Trophoblast cell (in vitro differentiated cells and primary cell): ENCODE results near the gene SEMA3G.

ENCODE experiments used
- DNase-seq, 2 donors: peaks; one replicate each; pipeline ENCODE4 v3.0.0-alpha.2; 2016
- H2AFZ ChIP-seq: 2 replicates; pipeline ENCODE4 v1.6.1; 2013; ENCODE audit warnings: low read length, moderate library complexity, mild to moderate bottlenecking; ENCODE audit not compliant: insufficient read depth, poor library complexity
- H2AK5ac ChIP-seq: 2 replicates; pipeline ENCODE4 v1.6.1; 2013; ENCODE audit warnings: mild to moderate bottlenecking, low read length
- H2BK120ac ChIP-seq: 2 replicates; pipeline ENCODE4 v1.6.1; 2013; ENCODE audit warnings: low read length, mild to moderate bottlenecking, moderate library complexity; ENCODE audit not compliant: insufficient read depth, poor library complexity
- H2BK12ac ChIP-seq: 2 replicates; pipeline ENCODE4 v1.6.1; 2013; ENCODE audit warnings: mild to moderate bottlenecking, low read length, moderate library complexity
- H2BK5ac ChIP-seq: 2 replicates; pipeline ENCODE4 v1.6.1; 2013; ENCODE audit warnings: low read length, low read depth, moderate library complexity, mild to moderate bottlenecking; ENCODE audit not compliant: poor library complexity
- H3K14ac ChIP-seq: 2 replicates; pipeline ENCODE4 v1.6.1; 2013; ENCODE audit warnings: mild to moderate bottlenecking, low read length
- H3K18ac ChIP-seq: 2 replicates; pipeline ENCODE4 v1.6.1; 2013; ENCODE audit warnings: mild to moderate bottlenecking, low read length
- H3K23ac ChIP-seq: 2 replicates; pipeline ENCODE4 v1.6.1; 2013; ENCODE audit warnings: low read length
- H3K27ac ChIP-seq: 2 replicates; pipeline ENCODE4 v1.5.1; 2013; ENCODE audit warnings: low read depth, mild to moderate bottlenecking, inconsistent platforms, low read length, moderate library complexity
- H3K27me3 ChIP-seq: 2 replicates; pipeline ENCODE4 v1.6.1; 2013; ENCODE audit warnings: inconsistent platforms, mild to moderate bottlenecking, low read length, moderate library complexity; ENCODE audit not compliant: insufficient read depth
- H3K36me3 ChIP-seq, 2 experiments: 1 replicate in 1 of 2; 2 replicates in 1 of 2; pipeline ENCODE4 v1.6.1; 2013; ENCODE audit warnings: low read length in 2 of 2, mild to moderate bottlenecking in 2 of 2, moderate library complexity in 1 of 2; ENCODE audit not compliant: insufficient read depth in 2 of 2, control insufficient read depth in 1 of 2
- H3K4ac ChIP-seq: 2 replicates; pipeline ENCODE4 v1.6.1; 2013; ENCODE audit warnings: low read depth, mild to moderate bottlenecking, low read length, moderate library complexity
- H3K4me1 ChIP-seq, 2 experiments: 1 replicate in 1 of 2; 2 replicates in 1 of 2; pipeline ENCODE4 v1.6.1; 2013; ENCODE audit warnings: low read length in 2 of 2, mild to moderate bottlenecking in 2 of 2, moderate library complexity in 1 of 2; ENCODE audit not compliant: insufficient read depth in 2 of 2, control insufficient read depth in 1 of 2
- H3K4me2 ChIP-seq: 2 replicates; pipeline ENCODE4 v1.6.1; 2013; ENCODE audit warnings: inconsistent platforms, mild to moderate bottlenecking, low read length, moderate library complexity
- H3K4me3 ChIP-seq: 2 replicates; pipeline ENCODE4 v1.5.1; 2013; ENCODE audit warnings: mild to moderate bottlenecking, low read depth, low read length, inconsistent platforms
- H3K79me1 ChIP-seq: one replicate; pipeline ENCODE4 v1.6.1; 2013; ENCODE audit warnings: low read length
- H3K79me2 ChIP-seq: 2 replicates; pipeline ENCODE4 v1.6.1; 2013; ENCODE audit warnings: low read length, mild to moderate bottlenecking; ENCODE audit not compliant: control insufficient read depth, insufficient read depth, poor library complexity
- H3K9ac ChIP-seq: 2 replicates; pipeline ENCODE4 v1.6.1; 2013; ENCODE audit warnings: mild to moderate bottlenecking, low read length
- H3K9me3 ChIP-seq: 2 replicates; pipeline ENCODE4 v1.6.1; 2013; ENCODE audit warnings: low read depth, mild to moderate bottlenecking, control low read depth, inconsistent platforms, low read length; ENCODE audit not compliant: insufficient read depth
- H4K12ac ChIP-seq: 2 replicates; pipeline ENCODE4 v1.6.1; 2013; ENCODE audit warnings: low read depth, mild to moderate bottlenecking, low read length, moderate library complexity
- H4K8ac ChIP-seq: 2 replicates; pipeline ENCODE4 v1.6.1; 2013; ENCODE audit warnings: low read depth, mild to moderate bottlenecking, low read length, moderate library complexity
- H4K91ac ChIP-seq: one replicate; pipeline ENCODE4 v1.6.1; 2013; ENCODE audit warnings: low read depth, mild to moderate bottlenecking, low read length, moderate library complexity
- WGBS: extraction: QIAGEN DNeasy Blood & Tissue Kit; methylation state at CpG from one replicate; pipeline ENCODE4 v1.1.7; 2013; ENCODE audit warnings: missing lambda C conversion rate; ENCODE audit not compliant: insufficient read length, insufficient coverage; ENCODE audit errors: extremely low coverage; 5-methylcytosine and 5-hydroxymethylcytosine counted together

Gene SEMA3G

GRCh38 chr3:52406791-52407510 is 38.0 kb downstream of the SEMA3G start:
- Histone ChIP-seq H3K79me1 (peaks cover 10% of the 10 kb centered on the region), H3K4me1 (peaks cover 13 to 17% of the 10 kb centered on the region in 2 experiments), H4K91ac (no peak overlapping the region), H3K4me3 (no peak overlapping the region), H2AK5ac (no peak overlapping the region), H3K79me2 (peaks cover 9% of the 10 kb centered on the region), H3K4me2 (no peak overlapping the region), H3K4ac (no peak overlapping the region), H2AFZ (no peak overlapping the region), H3K9ac (no peak overlapping the region), H3K18ac (no peak overlapping the region), H3K27me3 (no peaks in the 10 kb centered on the region), H3K14ac (no peak overlapping the region), H3K23ac (no peak overlapping the region), H2BK12ac (no peak overlapping the region), H2BK5ac (no peak overlapping the region), H3K27ac (no peak overlapping the region), H3K9me3 (peaks cover 4% of the 10 kb centered on the region), H2BK120ac (no peak overlapping the region), H3K36me3 (peaks cover 59 to 62% of the 10 kb centered on the region in 2 experiments), H4K12ac (no peak overlapping the region), H4K8ac (no peak overlapping the region)
- WGBS: no CpG with 5 or more reads among the region's 20 CpGs
- DNase-seq: no peak

- Histone ChIP-seq H4K8ac (no peak overlapping the region), H3K9ac (no peak overlapping the region), H2BK120ac (no peak overlapping the region), H3K36me3 (peaks cover 66 to 69% of the 10 kb centered on the region in 2 experiments), H3K79me1 (peaks cover 10% of the 10 kb centered on the region), H4K12ac (no peak overlapping the region), H3K27ac (no peak overlapping the region), H3K4me3 (no peak overlapping the region), H3K4me1 (peaks cover 12 to 16% of the 10 kb centered on the region in 2 experiments), H2BK5ac (no peak overlapping the region), H2AK5ac (no peak overlapping the region), H3K18ac (no peak overlapping the region), H3K23ac (no peak overlapping the region), H3K79me2 (peaks cover 9% of the 10 kb centered on the region), H2AFZ (no peak overlapping the region), H3K9me3 (peaks cover 4% of the 10 kb centered on the region), H3K27me3 (no peaks in the 10 kb centered on the region), H4K91ac (no peak overlapping the region), H2BK12ac (no peak overlapping the region), H3K4ac (no peak overlapping the region), H3K4me2 (no peak overlapping the region), H3K14ac (no peak overlapping the region)
- WGBS: no CpG with 5 or more reads among the region's 11 CpGs
- DNase-seq: no peak
These were observed 38.7 kb downstream of the SEMA3G start for GRCh38 chr3:52406231-52406661.

GRCh38 chr3:52405601-52406110 is 39.2 kb downstream of the SEMA3G start:
- no peak overlapping the region for H2AK5ac ChIP-seq
- H3K9me3 ChIP-seq: peaks cover 4% of the 10 kb centered on the region
- no peak overlapping the region for H4K12ac ChIP-seq
- peaks cover 70 to 74% of the 10 kb centered on the region in 2 experiments for H3K36me3 ChIP-seq
- H3K9ac ChIP-seq: no peak overlapping the region
- H3K4me2 ChIP-seq: no peak overlapping the region
- H3K4me1 ChIP-seq: peaks cover 9 to 11% of the 10 kb centered on the region in 2 experiments
- no peak for DNase-seq
- peaks cover 9% of the 10 kb centered on the region for H3K79me1 ChIP-seq
- no peak overlapping the region for H2BK5ac ChIP-seq
- no CpG with 5 or more reads among the region's 4 CpGs for WGBS
- no peak overlapping the region for H2BK12ac ChIP-seq
- no peak overlapping the region for H2BK120ac ChIP-seq
- no peak overlapping the region for H3K18ac ChIP-seq
- H3K4ac ChIP-seq: no peak overlapping the region
- peaks cover 9% of the 10 kb centered on the region for H3K79me2 ChIP-seq
- no peak overlapping the region for H2AFZ ChIP-seq
- H3K27me3 ChIP-seq: no peaks in the 10 kb centered on the region
- no peak overlapping the region for H3K14ac ChIP-seq
- no peak overlapping the region for H4K8ac ChIP-seq
- no peak overlapping the region for H3K4me3 ChIP-seq
- no peak overlapping the region for H3K23ac ChIP-seq
- H4K91ac ChIP-seq: no peak overlapping the region
- no peak overlapping the region for H3K27ac ChIP-seq

- no peak overlapping the region for H2BK12ac ChIP-seq
- H3K18ac ChIP-seq: no peak overlapping the region
These were observed 39.8 kb downstream of the SEMA3G start for GRCh38 chr3:52405066-52405465.

More at GRCh38 chr3:52405066-52405465, 39.8 kb downstream of the SEMA3G start:
- Histone ChIP-seq H2AK5ac (no peak overlapping the region), H3K4ac (no peak overlapping the region), H2BK5ac (no peak overlapping the region), H4K12ac (no peak overlapping the region), H4K8ac (no peak overlapping the region), H3K9ac (no peak overlapping the region), H3K4me1 (peaks cover 9 to 11% of the 10 kb centered on the region in 2 experiments), H3K9me3 (peaks cover 4% of the 10 kb centered on the region), H3K4me3 (no peak overlapping the region), H4K91ac (no peak overlapping the region), H3K27me3 (no peaks in the 10 kb centered on the region), H3K14ac (no peak overlapping the region), H2BK120ac (no peak overlapping the region), H3K36me3 (peaks cover 76 to 80% of the 10 kb centered on the region in 2 experiments), H3K79me2 (peaks cover 6% of the 10 kb centered on the region), H2AFZ (no peak overlapping the region), H3K4me2 (no peak overlapping the region), H3K23ac (no peak overlapping the region), H3K27ac (no peak overlapping the region), H3K79me1 (peaks cover 5% of the 10 kb centered on the region)
- WGBS: no CpG with 5 or more reads among the region's 6 CpGs
- no peak for DNase-seq
